HG02973 (cell line): ENCODE measurements around the gene PAWR.
"Not testable (repeated sequence)": the region's sequence is repeated elsewhere in the genome, so short reads cannot be mapped to it uniquely, and the experiment has no call there.

ENCODE experiments used
- ATAC-seq: cut with Tn5 transposase; IDR thresholded peaks from one replicate; pipeline ENCODE4 v1.9.1; 2021; ENCODE audit warnings: moderate library complexity; ENCODE audit not compliant: unreplicated experiment

Gene PAWR

GRCh38 chr12:79687711-79688260 lies 3.0 kb downstream of the PAWR start:
- ATAC-seq: no peak

- ATAC-seq: no peak
Observed at GRCh38 chr12:79686171-79686570, 4.6 kb downstream of the PAWR start.

- no peak for ATAC-seq
Observed at GRCh38 chr12:79685068-79685467, 5.7 kb downstream of the PAWR start.

GRCh38 chr12:79684338-79684737 lies 6.4 kb downstream of the PAWR start:
- not testable (repeated sequence) for ATAC-seq

- ATAC-seq: no peak
Observed at GRCh38 chr12:79682593-79682992, 8.2 kb downstream of the PAWR start.

- ATAC-seq: no peak
Observed at GRCh38 chr12:79681008-79681590, 9.7 kb downstream of the PAWR start.

GRCh38 chr12:79680051-79680450 lies 10.7 kb downstream of the PAWR start:
- ATAC-seq: no peak

- no peak for ATAC-seq
Observed at GRCh38 chr12:79678306-79678705, 12.5 kb downstream of the PAWR start.

- ATAC-seq: no peak
Observed at GRCh38 chr12:79677672-79678071, 13.1 kb downstream of the PAWR start.

- no peak for ATAC-seq
Observed at GRCh38 chr12:79676579-79676978, 14.2 kb downstream of the PAWR start.

- no peak for ATAC-seq
Observed at GRCh38 chr12:79674629-79675028, 16.1 kb downstream of the PAWR start.

- ATAC-seq: no peak
Observed at GRCh38 chr12:79673354-79673753, 17.4 kb downstream of the PAWR start.

GRCh38 chr12:79668113-79668512 lies 22.7 kb downstream of the PAWR start:
- no peak for ATAC-seq

GRCh38 chr12:79665212-79665887 lies 25.4 kb downstream of the PAWR start:
- no peak for ATAC-seq

GRCh38 chr12:79664518-79664917 lies 26.2 kb downstream of the PAWR start:
- no peak for ATAC-seq

- ATAC-seq: no peak
Observed at GRCh38 chr12:79662046-79662811, 28.5 kb downstream of the PAWR start.

GRCh38 chr12:79661629-79662028 lies 29.1 kb downstream of the PAWR start:
- no peak for ATAC-seq

GRCh38 chr12:79659961-79660431 lies 30.8 kb downstream of the PAWR start:
- ATAC-seq: no peak

- ATAC-seq: no peak
Observed at GRCh38 chr12:79658221-79658620, 32.5 kb downstream of the PAWR start.

GRCh38 chr12:79657136-79657535 lies 33.6 kb downstream of the PAWR start:
- ATAC-seq: no peak

GRCh38 chr12:79655036-79655435 lies 35.7 kb downstream of the PAWR start:
- ATAC-seq: no peak

GRCh38 chr12:79652521-79652920 lies 38.2 kb downstream of the PAWR start:
- no peak for ATAC-seq
